Activated CD8-positive, alpha-beta memory T cell treated with anti-CD3 and anti-CD28 coated beads, Interleukin-2, amount 50 U/mL, for 24 hours (primary cell): ENCODE measurements around the gene MMS22L.
"Not testable (repeated sequence)": the region's sequence is repeated elsewhere in the genome, so short reads cannot be mapped to it uniquely, and the experiment has no call there.

Experiments used
- DNase-seq: peaks from one replicate; pipeline ENCODE4 v3.0.0-alpha.2; 2020; ENCODE audit errors: extremely low read depth

Gene MMS22L

DNA sequence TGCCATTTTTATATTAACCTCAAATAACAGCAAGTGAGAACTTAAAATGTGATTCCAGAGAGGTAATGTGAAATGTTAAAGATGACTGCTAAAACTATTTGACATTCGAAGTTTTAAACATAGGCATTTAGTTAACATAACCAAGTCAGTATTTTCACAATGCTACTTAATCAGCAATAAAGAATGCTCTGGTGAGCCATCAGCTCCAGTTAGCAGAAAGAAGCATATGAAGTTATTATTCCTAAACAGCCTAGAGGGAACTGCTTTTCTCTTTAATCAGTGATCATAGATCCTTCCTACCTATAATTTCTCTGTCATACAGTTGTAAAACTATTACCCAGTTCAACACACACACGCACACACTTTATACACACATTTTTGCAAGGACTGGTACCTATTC is 60.1 kb downstream of the MMS22L start:
- DNase-seq: no peak

DNA sequence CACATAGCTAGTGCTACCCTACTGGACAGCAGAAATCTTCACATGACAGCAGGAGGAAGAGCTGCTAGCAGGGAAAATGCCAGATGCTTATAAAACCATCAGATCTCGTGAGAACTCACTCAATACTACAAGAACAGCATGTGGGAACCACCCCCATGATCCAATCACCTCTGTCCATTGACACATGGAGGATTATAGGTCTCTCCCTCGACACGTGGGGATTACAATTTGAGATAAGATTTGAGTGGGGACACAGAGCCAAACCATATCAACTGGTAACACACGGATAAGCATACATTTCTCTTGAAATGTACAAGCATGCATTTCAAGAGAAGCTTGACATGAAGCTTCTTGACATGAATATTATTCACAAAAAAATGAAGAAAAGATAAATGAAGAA is 64.1 kb downstream of the MMS22L start:
- DNase-seq: no peak

DNA sequence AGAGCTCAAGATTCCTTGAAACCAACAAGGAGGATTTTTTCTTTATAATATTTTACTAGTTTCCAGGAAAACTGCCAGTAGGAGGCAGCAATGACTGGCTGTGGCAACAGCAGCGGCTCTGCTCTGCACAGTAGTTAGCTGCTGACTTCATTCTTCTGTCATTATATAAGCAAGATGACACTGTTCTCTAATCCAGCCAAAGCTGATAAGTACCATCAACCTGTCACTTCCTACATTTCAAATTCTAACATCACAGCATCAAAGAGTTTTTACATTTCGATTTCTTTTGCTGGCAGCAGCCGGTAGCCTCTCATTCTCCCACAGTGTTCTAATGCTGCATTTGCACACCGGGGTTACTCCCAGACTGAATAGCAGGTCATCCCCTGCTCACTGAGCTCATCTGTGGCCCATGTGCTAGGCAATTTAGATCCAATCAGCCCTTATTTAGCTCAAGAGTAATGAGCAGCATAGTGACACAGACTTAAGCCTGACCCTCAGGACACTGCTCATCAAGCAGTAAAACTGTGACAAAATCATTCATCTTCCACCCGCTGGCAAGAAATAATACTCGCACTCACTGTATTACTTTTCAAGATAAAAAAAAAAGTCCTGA is 67.8 kb downstream of the MMS22L start:
- no peak for DNase-seq

DNA sequence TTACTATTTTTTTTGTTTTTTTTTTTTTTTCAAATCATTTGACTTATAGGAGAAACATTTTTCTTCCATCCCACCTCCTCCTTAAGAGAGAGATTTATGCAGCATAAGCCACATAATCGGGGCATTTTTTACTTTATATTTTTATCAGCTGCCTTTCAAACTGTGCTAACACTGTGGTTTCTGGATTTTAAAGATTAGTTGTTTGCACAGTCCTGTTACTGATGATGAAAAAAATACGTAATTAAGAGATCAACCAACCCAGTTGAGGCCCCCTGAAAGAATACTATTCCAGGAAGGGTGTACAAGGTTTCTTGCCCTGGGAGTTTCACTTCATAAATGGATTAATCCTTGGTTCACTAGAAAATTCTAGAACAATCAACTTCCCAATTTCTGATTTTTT is 68.3 kb downstream of the MMS22L start:
- DNase-seq: no peak

DNA sequence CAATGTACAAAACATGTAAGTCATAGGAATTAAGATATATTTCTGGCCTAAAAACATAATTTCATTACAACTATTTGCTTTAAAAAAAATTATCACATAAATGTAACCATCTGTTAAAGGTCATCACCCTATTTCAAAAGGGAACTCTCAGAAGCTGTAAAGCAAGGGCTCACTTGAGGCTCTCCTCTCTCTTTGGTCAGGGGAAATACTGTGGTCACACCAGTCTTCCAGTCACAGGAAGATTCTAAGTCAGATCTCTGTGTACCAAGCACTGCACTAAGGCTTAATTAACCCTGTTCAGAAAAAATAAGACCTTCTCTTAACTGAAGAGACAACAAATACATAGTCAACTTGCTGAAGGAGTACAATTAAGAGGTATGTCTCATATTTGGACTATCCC is 75.6 kb downstream of the MMS22L start:
- no peak for DNase-seq

DNA sequence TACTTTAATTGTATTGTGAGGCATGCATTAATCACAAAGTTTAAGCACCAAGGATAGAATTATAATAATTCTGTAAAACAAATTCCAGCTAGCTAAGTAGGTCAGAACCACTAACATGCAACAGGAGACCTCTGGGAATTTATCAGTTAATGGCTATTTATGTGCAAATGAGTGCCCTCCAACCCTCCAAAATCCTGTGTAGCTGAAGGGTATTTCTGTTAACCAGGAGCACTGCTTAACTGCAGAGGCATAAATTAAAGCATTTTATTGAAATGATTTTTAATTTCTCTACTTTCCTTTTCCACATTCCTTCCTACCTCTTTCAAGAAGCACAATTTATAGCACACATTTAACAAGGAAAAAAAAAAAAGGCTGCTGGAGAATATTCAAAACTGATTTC is 77.0 kb downstream of the MMS22L start:
- no peak for DNase-seq

DNA sequence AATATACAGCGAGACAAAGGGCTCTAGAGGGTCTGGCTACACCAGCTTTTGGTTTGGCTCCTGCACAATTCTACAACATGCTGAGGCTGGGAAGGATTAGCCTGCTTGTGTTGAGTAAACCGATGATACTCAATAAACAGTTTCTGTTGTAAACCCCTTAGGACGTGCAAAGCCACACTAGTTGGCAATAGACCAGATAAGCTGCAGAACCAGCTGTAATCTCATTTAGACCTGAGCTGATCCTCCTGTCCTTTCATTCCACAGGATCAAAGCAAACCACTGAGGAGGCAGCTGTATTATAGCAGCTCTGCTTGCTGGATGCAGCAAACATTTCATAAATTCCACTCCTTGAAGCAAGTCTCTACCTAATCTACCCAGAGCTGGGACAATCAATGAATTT is 79.7 kb downstream of the MMS22L start:
- DNase-seq: no peak

DNA sequence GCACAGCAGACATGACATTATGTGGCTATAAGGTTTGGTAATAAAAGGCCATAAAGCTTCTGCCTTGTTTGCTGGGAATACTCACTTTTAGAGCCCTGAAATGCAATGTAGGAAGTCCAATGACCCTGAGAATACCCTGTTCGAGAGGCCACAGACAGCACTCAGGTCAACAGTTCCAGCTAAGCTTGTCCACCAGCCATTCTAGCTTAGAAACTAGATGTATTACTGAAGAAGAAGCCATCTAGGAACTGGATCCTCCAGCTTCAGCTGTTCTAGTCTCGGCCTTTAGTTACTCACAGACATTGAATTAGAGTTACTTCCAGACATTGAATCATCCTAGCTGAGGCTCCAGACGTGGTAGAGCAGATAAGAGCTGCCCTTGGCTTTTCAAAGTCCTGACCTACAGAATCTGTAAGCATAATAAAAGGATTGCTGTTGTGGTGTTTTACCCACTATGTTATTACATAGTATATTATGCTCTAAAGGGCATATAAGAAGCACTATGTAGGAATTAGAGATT is 84.9 kb downstream of the MMS22L start:
- DNase-seq: no peak

DNA sequence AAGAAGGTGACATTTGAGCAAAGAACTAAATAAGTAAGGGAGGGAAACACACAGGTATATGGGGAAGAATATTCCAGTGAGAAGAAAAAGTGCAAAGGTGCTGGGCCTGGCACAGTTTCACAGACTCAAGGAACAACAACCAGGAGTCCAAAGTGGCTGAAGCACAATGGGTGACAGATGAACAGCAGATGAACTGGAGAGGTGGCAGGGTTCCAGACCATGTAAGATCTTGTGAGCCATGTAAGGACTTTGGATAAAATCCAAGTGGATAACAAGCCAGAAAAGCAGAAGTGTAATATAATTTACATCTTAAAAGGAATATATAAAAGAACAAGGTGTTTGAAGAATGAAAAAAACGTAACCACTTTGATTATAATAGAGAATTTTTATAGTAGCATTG is 87.9 kb downstream of the MMS22L start:
- no peak for DNase-seq

DNA sequence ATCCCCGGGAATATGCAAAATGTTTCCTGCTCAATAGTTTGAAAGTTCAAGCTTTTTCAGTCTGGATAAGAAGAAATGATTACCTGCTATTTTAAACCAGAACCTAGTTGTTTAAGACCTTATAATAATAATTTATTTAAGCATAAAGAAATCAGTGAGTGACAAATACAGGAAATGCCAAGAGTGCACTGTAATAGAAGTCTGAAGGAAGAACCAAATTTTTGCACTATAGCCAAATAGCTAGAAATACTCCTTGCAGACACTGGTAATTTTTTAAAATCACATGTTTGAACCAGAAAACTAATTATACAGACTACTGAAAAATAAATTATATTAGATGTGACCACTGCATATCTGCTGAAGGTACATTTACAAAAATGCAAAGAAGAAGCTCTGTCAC is 93.2 kb downstream of the MMS22L start:
- DNase-seq: no peak

DNA sequence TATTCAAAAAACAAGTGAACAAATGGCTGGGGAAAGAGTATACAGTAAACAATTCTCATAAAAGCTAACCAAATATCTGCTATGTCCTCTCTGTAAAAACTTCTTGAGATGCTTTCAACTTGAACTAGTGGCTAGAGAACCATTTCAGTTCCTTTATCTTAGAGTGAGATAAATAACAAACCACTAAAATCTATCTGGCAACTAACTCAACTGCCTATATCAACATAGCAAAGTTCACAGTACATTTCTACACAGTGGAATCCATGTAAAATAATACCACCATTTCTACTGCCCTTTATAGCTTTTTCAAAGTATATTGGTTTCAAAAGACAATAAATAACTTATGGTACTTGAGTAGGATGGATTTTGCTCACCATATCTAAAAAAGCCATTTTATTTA is 95.1 kb downstream of the MMS22L start:
- no peak for DNase-seq

DNA sequence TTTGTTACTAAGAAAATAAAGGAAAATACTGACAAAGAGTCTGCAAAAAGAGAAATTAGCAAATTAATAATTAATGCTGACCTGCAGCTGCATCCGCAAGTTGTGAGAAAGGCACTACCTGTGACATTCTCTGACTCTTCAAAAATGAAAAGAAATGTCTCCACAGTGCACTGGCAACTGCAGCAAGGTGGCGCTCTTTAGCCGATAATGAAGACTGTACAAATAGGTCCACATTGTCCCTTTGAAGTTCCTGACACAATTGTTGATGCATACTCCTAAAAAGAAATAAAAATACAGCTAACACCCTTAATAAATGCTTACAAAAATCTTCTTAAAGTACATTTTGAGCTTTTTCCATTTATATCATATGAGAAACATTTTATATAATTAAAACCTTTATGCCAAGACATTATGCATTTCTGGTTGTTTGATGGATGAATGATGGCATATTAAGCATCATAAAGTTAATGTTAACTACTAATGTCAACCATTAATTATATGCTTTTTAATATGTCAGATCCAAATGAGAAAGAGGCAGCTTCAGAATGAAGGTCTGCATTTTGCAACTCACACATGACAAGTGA is 96.5 kb downstream of the MMS22L start:
- peak; percentile 19 for DNase-seq

DNA sequence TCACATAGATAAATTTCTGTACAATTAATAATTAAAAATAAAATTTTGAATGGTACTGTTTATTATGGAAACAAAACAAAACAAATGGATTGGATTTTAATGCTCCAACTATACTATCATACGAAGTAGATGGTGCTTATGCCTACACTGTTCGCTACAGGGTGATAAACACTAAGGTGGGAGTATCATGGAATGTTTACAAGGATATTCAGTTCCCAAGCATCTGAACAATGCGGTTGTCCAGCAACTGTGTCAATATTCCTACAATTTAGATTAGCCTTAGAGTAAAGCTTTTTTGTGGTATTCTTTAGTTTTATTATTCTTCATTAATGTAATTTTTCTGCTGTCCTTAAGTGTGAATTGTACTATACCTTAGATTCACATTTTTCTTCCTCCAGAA is 105.1 kb downstream of the MMS22L start:
- no peak for DNase-seq

DNA sequence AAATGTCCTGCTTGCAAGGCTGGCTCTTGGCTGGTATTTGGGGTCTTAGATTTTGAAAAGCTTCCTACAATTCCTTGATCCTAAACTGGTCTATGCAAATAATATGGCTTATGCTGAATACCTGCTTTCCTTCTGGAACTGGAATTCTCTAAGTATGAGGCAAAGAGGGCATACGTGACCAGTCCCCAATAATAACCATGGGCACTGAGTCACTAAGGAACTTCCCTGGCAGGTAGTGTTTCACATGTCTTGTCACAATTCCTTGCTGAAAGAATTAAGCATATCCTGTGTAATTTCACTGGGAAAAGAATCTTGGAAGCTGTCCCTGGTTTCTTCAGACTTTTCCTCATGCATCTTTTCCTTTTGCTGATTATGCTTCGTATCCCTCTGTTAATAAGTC is 106.5 kb downstream of the MMS22L start:
- no peak for DNase-seq

DNA sequence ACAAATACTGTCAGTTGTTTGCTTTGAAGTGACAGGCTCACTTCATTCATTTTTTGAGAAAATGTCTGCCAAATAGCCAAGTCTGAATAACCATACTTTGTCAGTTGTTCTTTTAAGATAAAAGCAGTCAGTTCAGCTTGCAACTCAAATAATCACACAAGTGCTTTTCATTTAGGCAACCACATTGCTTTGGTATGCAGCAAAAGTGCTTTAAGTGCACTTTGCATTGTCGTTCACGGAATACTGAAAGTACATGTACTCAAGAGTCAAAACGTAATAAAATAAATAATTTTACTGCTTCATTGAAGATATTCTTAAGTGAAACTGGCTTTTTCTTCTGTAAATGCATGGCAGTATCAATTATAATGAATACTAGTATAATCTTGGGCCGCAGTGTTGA is 107.2 kb downstream of the MMS22L start:
- no peak for DNase-seq

DNA sequence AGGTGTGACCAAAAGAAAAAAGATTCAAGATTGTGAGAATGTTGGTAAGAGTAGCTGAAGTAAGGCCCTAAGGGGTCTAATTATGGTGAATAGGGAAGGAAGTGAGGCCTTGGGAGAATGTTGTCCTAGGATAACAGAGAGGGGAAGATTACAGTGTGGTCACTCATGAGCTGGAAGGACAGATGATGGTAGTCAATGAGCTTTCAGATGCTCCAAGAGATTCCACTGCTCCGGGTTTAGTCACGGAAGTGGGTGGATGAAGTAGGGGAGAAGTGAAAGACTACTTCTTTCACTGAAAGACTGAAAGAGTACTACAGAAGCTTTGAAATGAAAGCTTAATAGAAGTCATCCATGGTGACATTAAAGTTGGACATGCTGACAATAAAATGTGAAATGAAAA is 108.5 kb downstream of the MMS22L start:
- DNase-seq: no peak

DNA sequence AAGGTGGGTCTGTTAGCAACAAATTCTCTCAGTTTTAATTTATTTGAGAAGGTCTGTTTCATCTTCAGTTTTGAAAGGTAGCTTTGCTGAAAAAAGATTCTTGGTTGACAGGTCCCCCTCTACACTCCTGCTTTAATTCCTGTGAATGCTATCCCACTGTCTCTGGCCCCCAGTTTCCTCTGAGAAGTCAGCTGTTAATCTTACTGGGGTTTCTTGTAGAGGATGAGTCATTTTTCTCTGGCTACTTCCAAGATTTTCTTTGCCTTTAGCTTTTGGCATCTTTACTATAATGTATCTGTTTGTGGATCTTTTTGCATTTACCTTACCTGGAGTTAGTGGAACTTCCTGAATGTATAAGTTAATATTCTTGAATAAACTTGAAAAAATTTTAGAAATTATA is 122.7 kb downstream of the MMS22L start:
- no peak for DNase-seq

DNA sequence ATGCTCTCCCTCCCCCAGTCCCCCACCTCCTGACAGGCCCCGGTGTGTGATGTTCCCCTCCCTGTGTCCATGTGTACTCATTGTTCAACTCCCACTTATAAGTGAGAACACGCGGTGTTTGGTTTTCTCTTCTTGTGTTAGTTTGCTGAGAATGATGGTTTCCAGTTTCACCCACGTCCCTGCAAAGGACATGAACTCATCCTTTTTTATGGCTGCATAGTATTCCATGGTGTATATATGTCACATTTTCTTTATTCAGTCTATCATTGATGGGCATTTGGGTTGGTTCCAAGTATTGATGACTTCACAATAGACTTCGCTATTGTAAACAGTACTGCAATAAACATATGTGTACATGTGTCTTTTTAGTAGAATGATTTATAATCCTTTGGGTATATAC is 127.6 kb downstream of the MMS22L start:
- DNase-seq: not testable (repeated sequence)

DNA sequence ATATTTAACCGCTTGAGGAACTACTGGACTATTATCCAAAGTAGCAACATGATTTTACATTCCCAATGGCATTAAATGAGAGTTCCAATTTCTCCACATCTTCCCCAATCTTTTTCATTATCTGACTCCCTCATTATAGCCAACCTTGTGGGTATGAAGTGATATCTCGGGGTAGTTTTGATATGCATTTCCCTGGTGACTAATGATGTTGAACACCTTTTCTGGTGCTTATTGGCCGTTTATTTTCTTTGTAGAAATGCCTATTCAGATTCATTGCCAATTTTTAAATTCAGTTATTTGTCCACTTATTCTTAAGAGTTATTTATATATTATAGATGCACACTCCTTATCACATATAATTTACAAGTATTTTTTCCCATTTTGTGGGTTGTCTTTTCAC is 129.0 kb downstream of the MMS22L start:
- DNase-seq: no peak

DNA sequence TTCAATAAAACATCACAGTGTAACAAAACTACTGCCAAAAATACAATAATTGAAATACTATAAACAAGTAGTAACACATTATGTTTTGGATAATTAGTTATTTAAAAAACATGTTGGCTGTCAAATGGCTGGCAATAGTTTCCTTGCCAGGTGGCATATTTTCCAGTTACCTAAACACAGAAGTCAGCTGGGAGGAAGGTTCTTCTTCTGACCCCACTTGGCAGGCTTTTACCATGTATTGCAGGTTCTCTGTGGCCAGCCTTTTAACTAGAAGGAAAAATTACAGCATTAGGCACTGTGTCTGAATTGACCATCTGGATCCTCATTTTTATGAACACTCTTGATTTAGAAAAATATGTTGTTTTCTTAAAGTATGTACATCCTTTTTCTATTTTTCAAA is 131.4 kb downstream of the MMS22L start:
- no peak for DNase-seq

DNA sequence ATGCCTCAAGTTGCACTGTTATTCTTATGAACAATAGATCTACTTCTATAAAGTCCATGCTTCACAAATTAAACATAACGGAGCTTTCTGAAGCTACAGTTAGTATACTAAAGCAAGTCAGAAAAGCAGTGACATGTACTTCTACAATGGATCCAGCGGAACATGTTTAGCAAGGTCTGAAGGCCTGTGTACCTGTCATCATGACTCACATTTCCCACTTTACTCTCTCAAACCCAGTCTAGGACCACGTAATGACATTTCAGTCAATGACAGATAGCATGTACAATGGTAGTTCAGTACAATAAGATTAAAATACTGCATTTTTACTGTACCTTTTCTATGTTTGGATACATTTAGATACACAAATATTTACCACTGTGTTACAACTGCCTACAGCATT is 132.1 kb downstream of the MMS22L start:
- DNase-seq: no peak

DNA sequence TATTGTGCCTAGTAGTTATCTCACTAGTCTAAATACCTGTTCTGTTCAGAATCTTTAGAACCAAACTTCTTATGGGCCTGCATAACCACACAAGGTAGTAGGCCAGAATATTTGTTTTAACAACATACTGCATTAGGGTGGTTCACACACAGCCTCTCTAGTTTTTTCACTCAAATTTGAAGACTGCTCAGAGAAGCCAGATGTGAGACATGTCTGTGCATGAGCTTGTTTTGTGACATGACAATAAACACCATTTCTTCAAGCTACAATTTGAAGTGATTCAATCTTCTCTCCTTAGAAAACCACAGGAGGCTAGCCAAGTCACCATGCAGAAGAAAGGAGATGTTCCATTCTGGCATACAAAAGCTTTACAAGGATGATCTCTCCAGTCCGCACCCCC is 135.6 kb downstream of the MMS22L start:
- DNase-seq: no peak

DNA sequence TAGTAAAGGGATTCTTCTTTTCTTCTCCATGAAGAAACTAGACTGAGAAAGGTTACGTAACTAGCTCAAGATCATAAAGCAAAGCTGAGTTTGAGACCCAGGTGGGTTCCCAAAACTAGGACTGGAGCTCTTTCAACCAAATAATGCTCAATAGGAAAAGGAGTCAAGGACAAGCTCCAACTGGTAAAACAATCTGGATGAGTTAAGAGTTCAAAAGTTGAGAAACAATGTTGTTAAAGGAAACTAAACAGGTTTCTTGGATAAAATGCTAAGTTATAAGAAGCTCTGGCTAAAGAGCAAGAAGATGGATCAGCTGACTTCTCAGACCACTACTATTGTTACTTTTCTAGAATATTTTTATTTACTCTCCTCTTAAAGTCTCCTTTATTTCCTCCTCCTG is 137.3 kb downstream of the MMS22L start:
- no peak for DNase-seq

DNA sequence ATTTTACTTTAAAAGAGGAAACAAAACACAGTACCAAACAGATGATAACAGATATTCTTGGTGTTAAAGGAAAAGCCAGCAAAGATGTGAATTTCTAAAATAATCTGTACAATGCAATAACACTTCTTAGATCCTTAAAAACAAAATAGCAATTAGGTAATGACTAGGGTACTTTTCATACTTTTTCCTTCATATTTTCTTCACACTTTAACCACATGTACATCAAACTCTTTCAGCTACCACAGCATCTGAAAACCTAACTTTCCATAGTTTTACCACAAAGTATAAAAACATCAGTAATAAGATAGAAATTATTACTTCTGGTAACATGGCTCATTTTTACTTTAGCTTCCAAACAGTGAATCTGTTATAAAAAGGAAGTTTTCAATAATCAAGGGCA is 141.3 kb downstream of the MMS22L start:
- no peak for DNase-seq
